SU-DHL-6 (cell line): Measurements from ENCODE around the gene KRT32.

Experiments
- H2AFZ ChIP-seq: fragments of 200-600 bp; sonication (generic); 2 replicates; pipeline ENCODE4 v1.6.1; 2014; ENCODE audit warnings: low read depth, mild to moderate bottlenecking, moderate library complexity, mixed read lengths, antibody characterized with exemption, low read length; ENCODE audit not compliant: severe bottlenecking
- H3F3A ChIP-seq: fragments of 200-600 bp; shearing (Covaris generic); 2 replicates; pipeline ENCODE4 v1.6.0; 2016; ENCODE audit warnings: antibody characterized with exemption, mild to moderate bottlenecking; ENCODE audit not compliant: insufficient read depth
- H3K27ac ChIP-seq: fragments of 200-600 bp; sonication (generic); 2 replicates; pipeline ENCODE4 v1.5.1; 2016; ENCODE audit warnings: low read depth, mild to moderate bottlenecking, low read length, moderate library complexity, mixed read lengths
- H3K27me3 ChIP-seq: fragments of 200-600 bp; sonication (generic), shearing (Covaris generic); 2 replicates; pipeline ENCODE4 v1.6.0; 2014; ENCODE audit warnings: mild to moderate bottlenecking, low read length
- H3K36me3 ChIP-seq: fragments of 200-600 bp; sonication (generic); 2 replicates; pipeline ENCODE4 v1.6.1; 2014; ENCODE audit warnings: mild to moderate bottlenecking, low read length, mixed read lengths
- H3K4me2 ChIP-seq: fragments of 300-600, 200-600 bp; shearing (Covaris generic), sonication (generic); 2 replicates; pipeline ENCODE4 v1.6.0; 2014; ENCODE audit warnings: low read length, low read depth, mild to moderate bottlenecking; ENCODE audit not compliant: poor library complexity, severe bottlenecking
- H3K4me3 ChIP-seq: fragments of 200-600 bp; sonication (generic); 2 replicates; pipeline ENCODE4 v1.5.1; 2014; ENCODE audit warnings: antibody characterized with exemption, low read length, mild to moderate bottlenecking, mixed read lengths; ENCODE audit not compliant: insufficient read depth, poor library complexity, severe bottlenecking
- H3K79me2 ChIP-seq: fragments of 200-600 bp; sonication (generic); 2 replicates; pipeline ENCODE4 v1.6.1; 2014; ENCODE audit warnings: mild to moderate bottlenecking, low read length, moderate library complexity; ENCODE audit not compliant: insufficient read depth
- H3K9ac ChIP-seq: fragments of 200-600 bp; sonication (generic); 2 replicates; pipeline ENCODE4 v1.7.0; 2014; ENCODE audit warnings: mild to moderate bottlenecking, low read length
- H3K9me2 ChIP-seq: fragments of 200-600 bp; sonication (generic); replicated peaks from 2 replicates; pipeline ENCODE4 v1.6.1; 2014; ENCODE audit warnings: low read length; ENCODE audit not compliant: insufficient read depth
- H3K9me3 ChIP-seq: fragments of 200-600 bp; sonication (generic); 2 replicates; pipeline ENCODE4 v1.6.1; 2014; ENCODE audit warnings: low read length, mixed read lengths; ENCODE audit not compliant: insufficient read depth
- H4K20me1 ChIP-seq: fragments of 200-600 bp; sonication (generic); 2 replicates; pipeline ENCODE4 v1.6.1; 2014; ENCODE audit warnings: low read depth, mild to moderate bottlenecking, antibody characterized with exemption, low read length, moderate library complexity, mixed read lengths
- EZH2phosphoT487 ChIP-seq: fragments of 200-600 bp; sonication (generic), shearing (Covaris generic); conservative IDR thresholded peaks from 2 replicates; pipeline ENCODE4 v1.6.1; 2018; ENCODE audit warnings: mild to moderate bottlenecking, antibody characterized with exemption, low read length, moderate library complexity, mixed read lengths
- TF ChIP-seq, protein P1 (sequence below): fragments of 200-600 bp; sonication (generic); IDR thresholded peaks from one replicate; pipeline ENCODE4 v1.5.1; 2017; ENCODE audit warnings: antibody characterized with exemption, mild to moderate bottlenecking, low read length, moderate library complexity; ENCODE audit not compliant: insufficient read depth, poor library complexity, severe bottlenecking

Gene KRT32

DNA sequence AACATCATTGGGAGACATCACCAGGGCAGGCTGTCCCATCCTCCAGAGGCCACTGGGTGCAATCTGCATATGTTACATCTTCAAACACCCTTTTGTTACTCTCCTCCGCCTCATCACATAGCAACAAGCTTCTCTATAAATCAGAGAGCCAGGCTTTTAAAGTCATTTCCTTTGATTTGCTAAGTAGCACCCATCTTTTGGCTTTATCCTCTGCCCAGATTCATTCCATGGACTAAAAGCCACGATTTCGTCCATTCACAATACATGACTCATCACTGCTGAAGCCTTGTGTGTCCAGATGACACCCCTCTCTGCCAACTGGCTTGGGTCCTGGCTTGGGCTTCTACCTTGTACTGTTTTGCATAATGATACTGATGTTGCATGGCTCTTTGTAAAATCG is 24.4 kb downstream of the KRT32 start:
- Histone ChIP-seq H3K9ac (no peak overlapping the region), H3K4me2 (no peak overlapping the region), H3K4me3 (no peak overlapping the region), H3K27me3 (no peaks in the 10 kb centered on the region), H2AFZ (no peak overlapping the region), H3K36me3 (no peaks in the 10 kb centered on the region), H3K9me3 (no peaks in the 10 kb centered on the region), H3F3A (no peaks in the 10 kb centered on the region), H3K9me2 (no peaks in the 10 kb centered on the region), H3K27ac (no peak overlapping the region), H4K20me1 (no peaks in the 10 kb centered on the region), H3K79me2 (no peaks in the 10 kb centered on the region)
- TF ChIP-seq, protein P1, sequence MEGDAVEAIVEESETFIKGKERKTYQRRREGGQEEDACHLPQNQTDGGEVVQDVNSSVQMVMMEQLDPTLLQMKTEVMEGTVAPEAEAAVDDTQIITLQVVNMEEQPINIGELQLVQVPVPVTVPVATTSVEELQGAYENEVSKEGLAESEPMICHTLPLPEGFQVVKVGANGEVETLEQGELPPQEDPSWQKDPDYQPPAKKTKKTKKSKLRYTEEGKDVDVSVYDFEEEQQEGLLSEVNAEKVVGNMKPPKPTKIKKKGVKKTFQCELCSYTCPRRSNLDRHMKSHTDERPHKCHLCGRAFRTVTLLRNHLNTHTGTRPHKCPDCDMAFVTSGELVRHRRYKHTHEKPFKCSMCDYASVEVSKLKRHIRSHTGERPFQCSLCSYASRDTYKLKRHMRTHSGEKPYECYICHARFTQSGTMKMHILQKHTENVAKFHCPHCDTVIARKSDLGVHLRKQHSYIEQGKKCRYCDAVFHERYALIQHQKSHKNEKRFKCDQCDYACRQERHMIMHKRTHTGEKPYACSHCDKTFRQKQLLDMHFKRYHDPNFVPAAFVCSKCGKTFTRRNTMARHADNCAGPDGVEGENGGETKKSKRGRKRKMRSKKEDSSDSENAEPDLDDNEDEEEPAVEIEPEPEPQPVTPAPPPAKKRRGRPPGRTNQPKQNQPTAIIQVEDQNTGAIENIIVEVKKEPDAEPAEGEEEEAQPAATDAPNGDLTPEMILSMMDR: no peak
- TF ChIP-seq EZH2phosphoT487: no peak

DNA sequence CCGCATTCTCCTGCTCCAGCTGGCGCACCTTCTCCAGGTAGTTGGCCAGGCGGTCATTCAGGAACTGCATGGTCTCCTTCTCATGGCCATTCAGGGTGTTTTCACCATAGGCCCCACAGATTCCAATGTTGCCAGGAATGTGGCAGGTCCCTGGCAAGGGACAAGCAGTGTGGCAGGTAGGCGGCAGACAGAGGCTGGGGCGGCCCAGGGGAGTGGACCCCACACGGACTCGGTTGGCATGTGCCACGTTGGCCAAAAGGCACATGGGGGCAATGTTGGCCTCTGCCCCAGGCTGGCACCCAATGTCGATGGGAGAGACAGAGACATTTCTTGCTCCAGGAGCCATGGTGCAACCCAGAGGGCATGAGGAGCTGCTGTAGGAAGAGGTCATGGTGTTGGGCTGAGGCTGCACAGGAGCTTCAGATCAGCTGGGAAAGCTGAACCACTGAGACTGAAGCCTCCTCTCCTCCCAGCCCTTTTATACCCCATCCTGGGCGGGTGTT is 26.6 kb downstream of the KRT32 start, which contains the start of gene KRT38:
TSS of gene KRT38 (minus strand) at position 453 of the 503 bp plus-strand sequence. CDS start at position 391, 62 bp downstream.
- Histone ChIP-seq H3K4me2 (no peak within 1 kb of the TSS), H3K36me3 (no peaks in the 10 kb centered on the region), H3F3A (no peaks in the 10 kb centered on the region), H3K9me2 (no peaks in the 10 kb centered on the region), H3K79me2 (no peaks in the 10 kb centered on the region), H3K27me3 (no peaks in the 10 kb centered on the region), H3K27ac (no peak within 1 kb of the TSS), H3K9me3 (no peaks in the 10 kb centered on the region), H2AFZ (no peak within 1 kb of the TSS), H4K20me1 (no peaks in the 10 kb centered on the region), H3K9ac (no peak within 1 kb of the TSS), H3K4me3 (no peak within 1 kb of the TSS)
- TF ChIP-seq, protein P1: no peak
- TF ChIP-seq EZH2phosphoT487: no peak

DNA sequence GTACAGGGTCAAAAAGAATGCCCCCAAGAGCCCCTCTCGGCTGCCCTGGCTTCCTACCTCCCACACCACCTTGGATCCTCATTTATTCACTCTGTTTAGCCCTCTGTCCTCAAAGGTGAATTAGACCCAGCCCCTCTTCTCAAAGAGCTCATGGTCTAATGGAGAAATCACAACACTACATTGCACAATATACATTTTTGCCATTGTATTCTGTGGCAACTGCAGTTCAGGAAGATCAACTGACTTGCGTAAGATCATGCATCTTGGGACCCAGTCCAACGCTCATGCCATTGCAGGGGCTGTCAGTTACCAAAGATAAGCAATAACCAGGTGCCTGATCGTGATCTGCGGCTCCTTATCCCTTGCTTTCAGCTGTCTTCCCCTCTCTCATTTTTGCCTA is 27.8 kb downstream of the KRT32 start:
- H3K9ac ChIP-seq: no peak overlapping the region
- no peak overlapping the region for H2AFZ ChIP-seq
- no peak overlapping the region for H3K4me3 ChIP-seq
- no peak overlapping the region for H3K4me2 ChIP-seq
- H3F3A ChIP-seq: no peaks in the 10 kb centered on the region
- no peaks in the 10 kb centered on the region for H3K9me3 ChIP-seq
- no peaks in the 10 kb centered on the region for H3K9me2 ChIP-seq
- no peaks in the 10 kb centered on the region for H3K79me2 ChIP-seq
- no peak for TF ChIP-seq EZH2phosphoT487
- TF ChIP-seq, protein P1: no peak
- no peaks in the 10 kb centered on the region for H4K20me1 ChIP-seq
- H3K27ac ChIP-seq: no peak overlapping the region
- H3K27me3 ChIP-seq: no peaks in the 10 kb centered on the region
- no peaks in the 10 kb centered on the region for H3K36me3 ChIP-seq
